Mucosa of rectum (tissue), 2 donors: ENCODE data around the gene RNF133.

Experiments used
- H3K27ac ChIP-seq, 2 donors: one replicate each; pipeline ENCODE4 v1.7.0; 2013; ENCODE audit warnings: inconsistent platforms in 2 of 2, low read depth in 2 of 2, low read length in 2 of 2
- H3K27me3 ChIP-seq, 2 donors: one replicate each; pipeline ENCODE4 v1.7.0; 2013; ENCODE audit warnings: low read length in 2 of 2; ENCODE audit not compliant: control insufficient read depth in 2 of 2, insufficient read depth in 2 of 2
- H3K36me3 ChIP-seq, 2 donors: one replicate each; pipeline ENCODE4 v1.7.0; 2013; ENCODE audit warnings: low read length in 2 of 2; ENCODE audit not compliant: control insufficient read depth in 2 of 2, insufficient read depth in 2 of 2
- H3K4me1 ChIP-seq, 2 donors: one replicate each; pipeline ENCODE4 v1.7.0; 2013; ENCODE audit warnings: low read length in 2 of 2, mild to moderate bottlenecking in 1 of 2; ENCODE audit not compliant: control insufficient read depth in 2 of 2, insufficient read depth in 2 of 2
- H3K4me3 ChIP-seq, 2 donors: one replicate each; pipeline ENCODE4 v1.7.0; 2013; ENCODE audit warnings: low read length in 2 of 2
- H3K9ac ChIP-seq, 2 donors: one replicate each; pipeline ENCODE4 v1.7.0; 2013; ENCODE audit warnings: low read length in 2 of 2, low read depth in 1 of 2, mild to moderate bottlenecking in 1 of 2
- H3K9me3 ChIP-seq, 2 donors: one replicate each; pipeline ENCODE4 v1.7.0; 2013; ENCODE audit warnings: low read length in 2 of 2; ENCODE audit not compliant: control insufficient read depth in 2 of 2
- donor health status: healthy.
- donor health status: Normal muscosa, but diverticular disease.

The RNF133 gene, protein sequence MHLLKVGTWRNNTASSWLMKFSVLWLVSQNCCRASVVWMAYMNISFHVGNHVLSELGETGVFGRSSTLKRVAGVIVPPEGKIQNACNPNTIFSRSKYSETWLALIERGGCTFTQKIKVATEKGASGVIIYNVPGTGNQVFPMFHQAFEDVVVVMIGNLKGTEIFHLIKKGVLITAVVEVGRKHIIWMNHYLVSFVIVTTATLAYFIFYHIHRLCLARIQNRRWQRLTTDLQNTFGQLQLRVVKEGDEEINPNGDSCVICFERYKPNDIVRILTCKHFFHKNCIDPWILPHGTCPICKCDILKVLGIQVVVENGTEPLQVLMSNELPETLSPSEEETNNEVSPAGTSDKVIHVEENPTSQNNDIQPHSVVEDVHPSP

DNA sequence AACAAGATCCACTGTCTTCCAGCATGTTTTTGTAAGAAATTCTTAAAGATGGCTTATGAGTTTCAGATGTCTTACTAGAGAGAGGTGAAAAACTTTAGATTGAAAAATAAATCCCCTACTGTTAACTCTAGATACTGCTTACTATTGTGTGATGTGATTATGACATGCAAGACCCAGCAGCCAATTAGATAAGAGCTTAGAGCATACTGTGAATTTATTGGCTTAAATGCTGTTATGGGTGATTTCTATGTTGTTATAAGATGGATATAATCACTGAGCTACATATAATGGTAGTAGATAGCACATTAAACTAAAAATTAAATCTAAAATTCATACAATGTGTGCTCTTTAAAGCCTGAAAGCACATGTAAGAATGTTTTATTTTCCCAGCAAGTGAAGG is at the start of gene RNF133:
RNF133 (minus strand) TSS at position 101 of the 400 bp plus-strand sequence. CDS start 199 bp downstream, outside the sequence.
- no peaks in the 10 kb centered on the region for H3K9me3 ChIP-seq
- no peak within 1 kb of the TSS for H3K9ac ChIP-seq
- no peak within 1 kb of the TSS for H3K4me3 ChIP-seq
- H3K27ac ChIP-seq = no peak within 1 kb of the TSS
- H3K36me3 ChIP-seq = no peaks in the 10 kb centered on the region
- H3K27me3 ChIP-seq = no peaks in the 10 kb centered on the region
- H3K4me1 ChIP-seq = no peaks in the 10 kb centered on the region

DNA sequence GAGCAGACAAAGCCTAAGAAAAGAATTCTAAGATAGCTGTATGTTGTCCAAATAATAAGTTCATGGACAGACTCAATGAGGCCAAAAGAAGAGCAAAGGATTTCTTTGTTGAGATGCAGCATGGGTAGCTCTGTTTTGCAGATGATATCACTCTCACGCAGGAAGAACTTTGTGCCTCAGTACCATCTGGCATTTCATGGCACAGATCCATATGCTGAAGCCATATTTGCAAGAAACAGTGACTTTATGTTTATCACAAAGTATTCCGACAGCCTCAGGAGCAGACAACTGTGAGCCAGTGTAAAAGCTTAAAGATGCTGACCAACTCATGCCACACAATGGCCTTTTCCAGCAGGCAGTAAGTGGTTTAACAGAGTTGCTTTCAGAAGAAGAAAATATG is 49.3 kb upstream of the RNF133 start:
- no peak overlapping the region for H3K27ac ChIP-seq
- no peak overlapping the region for H3K9ac ChIP-seq

DNA sequence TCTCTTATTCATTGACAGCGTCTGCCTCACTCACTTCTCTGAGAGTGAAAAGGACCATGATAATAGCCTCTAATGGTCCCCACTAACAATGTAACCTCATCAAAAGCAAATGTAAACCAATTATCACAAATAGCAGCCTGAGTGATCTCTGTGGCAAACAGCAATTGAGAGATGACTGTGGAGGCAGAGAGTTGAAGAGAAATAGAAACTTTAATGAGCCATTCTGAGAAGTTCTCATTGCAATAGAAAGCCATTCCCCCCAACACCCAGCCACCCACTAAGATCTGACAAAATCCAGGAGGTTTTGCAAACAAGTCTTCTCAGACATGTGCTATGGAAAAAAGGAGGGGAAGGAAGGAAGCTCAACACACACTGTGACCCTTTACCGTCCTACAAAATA is 48.0 kb upstream of the RNF133 start:
- no peak overlapping the region for H3K9ac ChIP-seq
- no peak overlapping the region for H3K27ac ChIP-seq
- no peaks in the 10 kb centered on the region for H3K27me3 ChIP-seq
- no peaks in the 10 kb centered on the region for H3K9me3 ChIP-seq
- H3K4me3 ChIP-seq = no peak overlapping the region
- H3K4me1 ChIP-seq = no peaks in the 10 kb centered on the region
- H3K36me3 ChIP-seq = no peaks in the 10 kb centered on the region

More for the DNA sequence above, 49.3 kb upstream of the RNF133 start:
- Histone ChIP-seq H3K36me3 (no peaks in the 10 kb centered on the region), H3K27me3 (no peaks in the 10 kb centered on the region), H3K4me3 (no peak overlapping the region), H3K4me1 (no peaks in the 10 kb centered on the region), H3K9me3 (no peaks in the 10 kb centered on the region)

DNA sequence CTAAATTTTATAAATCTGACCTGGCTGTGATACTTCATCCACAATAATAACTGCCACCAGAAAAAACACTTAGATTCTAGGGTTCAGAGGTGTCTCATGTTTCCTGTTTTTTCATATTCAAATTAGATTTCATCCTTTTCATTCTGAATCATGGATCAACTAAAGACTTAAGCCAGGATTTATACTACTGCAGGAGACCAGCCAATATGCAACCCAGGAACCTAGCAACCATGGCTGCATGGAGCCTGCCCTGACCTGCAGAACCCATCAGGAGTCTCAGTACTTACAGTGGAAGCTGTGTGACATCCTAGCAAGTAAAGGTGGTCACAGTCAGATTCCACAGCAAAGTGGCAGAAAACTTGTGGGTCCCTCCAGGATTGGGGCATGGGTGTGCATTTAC is 44.3 kb upstream of the RNF133 start:
- Histone ChIP-seq H3K36me3 (no peaks in the 10 kb centered on the region), H3K27ac (no peak overlapping the region), H3K9me3 (no peaks in the 10 kb centered on the region), H3K4me3 (no peak overlapping the region), H3K9ac (no peak overlapping the region), H3K4me1 (no peaks in the 10 kb centered on the region), H3K27me3 (no peaks in the 10 kb centered on the region)

DNA sequence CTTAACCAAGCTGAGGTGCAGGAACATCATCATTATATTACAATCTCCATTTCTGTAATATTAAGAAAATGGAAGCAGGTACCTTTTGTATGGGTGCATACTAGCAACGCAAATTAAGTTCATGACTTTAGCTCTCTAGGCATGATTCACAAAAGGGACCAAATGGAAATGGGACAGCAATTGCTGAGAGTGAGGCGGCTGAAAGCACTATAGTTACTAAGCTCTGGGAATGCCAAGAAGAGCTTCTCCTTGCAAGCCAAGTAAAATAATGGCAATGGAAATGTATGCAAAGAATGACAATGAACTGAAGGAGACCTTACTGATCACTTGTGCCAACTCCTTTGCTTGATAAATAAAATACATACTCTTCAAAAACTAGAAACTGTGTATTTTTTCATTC is 40.0 kb upstream of the RNF133 start:
- H3K27ac ChIP-seq = no peak overlapping the region
- H3K4me1 ChIP-seq = no peaks in the 10 kb centered on the region
- H3K4me3 ChIP-seq = no peak overlapping the region
- H3K36me3 ChIP-seq = no peaks in the 10 kb centered on the region
- H3K9ac ChIP-seq = no peak overlapping the region
- no peaks in the 10 kb centered on the region for H3K9me3 ChIP-seq
- no peaks in the 10 kb centered on the region for H3K27me3 ChIP-seq

DNA sequence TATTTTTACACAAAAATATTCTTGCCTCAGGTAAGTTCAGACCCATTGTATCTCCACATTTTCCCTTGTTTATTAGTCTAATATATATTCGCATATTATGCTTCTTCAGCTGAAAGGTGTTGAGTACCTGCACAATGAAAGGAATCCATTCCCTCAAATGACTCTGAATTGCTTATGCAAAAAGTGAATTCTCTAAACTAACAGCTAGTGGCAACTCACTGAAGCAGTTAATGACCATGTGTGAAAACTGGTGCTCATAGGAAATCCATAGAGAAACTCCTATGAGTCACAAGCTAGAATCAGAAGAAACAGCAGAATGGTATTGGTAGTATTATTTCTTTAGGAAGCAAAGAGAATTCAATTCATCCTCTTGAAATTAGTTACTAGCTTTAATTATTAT is 37.3 kb upstream of the RNF133 start:
- H3K27ac ChIP-seq = no peak overlapping the region
- H3K9ac ChIP-seq = no peak overlapping the region
- no peaks in the 10 kb centered on the region for H3K4me1 ChIP-seq
- no peaks in the 10 kb centered on the region for H3K36me3 ChIP-seq
- H3K27me3 ChIP-seq = no peaks in the 10 kb centered on the region
- H3K9me3 ChIP-seq = no peaks in the 10 kb centered on the region
- no peak overlapping the region for H3K4me3 ChIP-seq

DNA sequence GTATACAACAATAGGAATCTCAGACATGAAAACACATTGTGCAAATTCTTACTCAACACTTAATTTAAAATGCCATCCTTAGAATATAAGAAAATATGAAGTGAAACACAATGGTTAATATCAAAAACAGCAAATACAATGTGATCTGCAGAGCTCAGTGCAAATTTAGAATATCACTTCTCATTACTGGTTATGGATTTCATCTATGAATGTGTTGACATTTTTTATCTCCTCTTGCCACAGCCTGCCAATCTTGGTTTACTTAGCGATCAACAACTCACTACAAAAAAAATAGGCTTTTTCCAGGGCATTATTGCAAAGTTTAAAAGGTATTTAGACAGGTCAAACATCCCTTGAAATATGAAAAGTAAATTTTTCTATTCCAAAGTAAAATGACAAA is 28.8 kb upstream of the RNF133 start:
- H3K9ac ChIP-seq = no peak overlapping the region
- H3K27ac ChIP-seq = no peak overlapping the region
- no peaks in the 10 kb centered on the region for H3K9me3 ChIP-seq

DNA sequence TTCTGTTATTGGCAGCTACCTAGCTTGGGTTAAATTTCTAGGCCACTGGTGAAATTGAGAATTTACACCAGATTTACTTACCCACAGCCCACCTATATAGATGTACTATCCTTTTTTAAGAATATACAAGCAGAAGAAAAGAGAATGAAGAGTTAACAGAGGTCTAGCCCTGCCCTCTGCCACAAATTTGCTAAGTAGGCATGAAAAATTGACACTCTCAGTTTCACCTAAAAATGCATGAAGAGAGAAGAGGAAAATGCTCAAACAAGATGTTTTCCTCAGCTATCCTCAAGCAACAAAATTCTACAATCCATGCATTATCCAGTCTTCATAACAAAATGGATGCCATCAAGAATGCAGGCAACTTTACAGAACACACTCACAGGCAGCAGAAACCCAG is 28.4 kb upstream of the RNF133 start:
- Histone ChIP-seq H3K9ac (no peak overlapping the region), H3K27me3 (no peaks in the 10 kb centered on the region), H3K36me3 (no peaks in the 10 kb centered on the region), H3K27ac (no peak overlapping the region), H3K9me3 (no peaks in the 10 kb centered on the region), H3K4me3 (no peak overlapping the region), H3K4me1 (no peaks in the 10 kb centered on the region)

More for the DNA sequence above, 28.8 kb upstream of the RNF133 start:
- Histone ChIP-seq H3K36me3 (no peaks in the 10 kb centered on the region), H3K4me3 (no peak overlapping the region), H3K4me1 (no peaks in the 10 kb centered on the region), H3K27me3 (no peaks in the 10 kb centered on the region)

DNA sequence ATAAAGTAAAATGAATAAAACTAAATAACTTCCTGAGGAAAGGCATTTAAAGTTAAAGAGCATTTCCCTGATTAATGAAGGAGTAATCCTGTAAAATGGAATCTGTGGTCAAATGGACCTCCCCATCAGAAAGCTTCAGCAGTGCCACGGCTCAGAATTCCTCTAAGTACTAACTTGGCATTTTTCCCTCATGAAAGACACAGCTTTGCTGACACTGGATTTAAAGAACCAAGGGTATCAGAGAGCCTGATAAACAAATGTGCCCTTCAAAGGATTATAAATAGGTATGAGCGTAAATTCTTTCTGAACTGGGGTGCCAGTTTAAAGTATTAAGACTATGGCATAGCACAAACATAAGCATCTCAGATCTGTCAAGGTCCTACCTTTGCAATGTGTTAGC is 28.0 kb upstream of the RNF133 start:
- Histone ChIP-seq H3K27me3 (no peaks in the 10 kb centered on the region), H3K4me3 (no peak overlapping the region), H3K9me3 (no peaks in the 10 kb centered on the region), H3K4me1 (no peaks in the 10 kb centered on the region), H3K9ac (no peak overlapping the region), H3K36me3 (no peaks in the 10 kb centered on the region), H3K27ac (no peak overlapping the region)

DNA sequence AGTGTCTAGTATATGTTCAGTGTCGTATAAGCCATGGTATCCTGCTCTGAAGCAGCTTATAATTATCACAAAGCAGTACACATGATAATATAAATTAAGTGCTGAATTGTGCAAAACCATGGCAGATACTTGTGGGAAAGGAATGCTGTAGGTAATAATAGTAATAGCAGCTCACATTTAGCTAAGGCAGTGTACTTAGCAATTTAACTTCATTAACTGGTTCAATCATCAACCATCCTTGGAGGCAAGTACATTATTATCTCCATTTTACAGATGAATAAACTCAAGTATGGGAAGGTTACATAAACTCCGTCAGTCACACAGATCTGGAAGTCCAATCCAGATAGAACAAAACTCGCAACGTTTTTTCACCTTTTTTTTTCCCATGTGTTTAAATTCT is 25.4 kb upstream of the RNF133 start:
- H3K27me3 ChIP-seq = no peaks in the 10 kb centered on the region
- H3K27ac ChIP-seq = no peak overlapping the region
- H3K36me3 ChIP-seq = no peaks in the 10 kb centered on the region
- H3K9me3 ChIP-seq = no peaks in the 10 kb centered on the region
- no peak overlapping the region for H3K4me3 ChIP-seq
- no peaks in the 10 kb centered on the region for H3K4me1 ChIP-seq
- H3K9ac ChIP-seq = no peak overlapping the region
